ENCODE measurements around the gene NLRP9.

DNA sequence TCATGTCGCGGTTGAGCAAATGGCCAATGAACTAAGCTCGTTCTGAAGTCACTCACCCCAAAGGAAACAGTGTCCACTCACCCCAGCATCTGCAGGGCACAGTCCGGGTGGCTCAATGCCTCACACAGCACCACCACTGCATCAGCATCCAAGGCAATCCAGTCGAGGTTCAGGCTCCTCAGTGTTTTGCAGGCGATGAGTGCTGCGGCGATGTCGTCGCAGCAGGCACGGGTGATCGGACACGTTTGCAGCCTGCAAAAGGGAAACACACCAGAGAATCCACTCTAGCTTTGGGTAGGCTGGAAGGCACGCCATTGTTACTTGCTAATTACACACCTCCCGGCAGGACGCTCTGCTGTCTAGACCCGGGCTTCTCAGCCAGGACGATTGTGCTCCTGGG is 26.5 kb downstream of the NLRP9 start:
- TF ChIP-seq, protein P1, sequence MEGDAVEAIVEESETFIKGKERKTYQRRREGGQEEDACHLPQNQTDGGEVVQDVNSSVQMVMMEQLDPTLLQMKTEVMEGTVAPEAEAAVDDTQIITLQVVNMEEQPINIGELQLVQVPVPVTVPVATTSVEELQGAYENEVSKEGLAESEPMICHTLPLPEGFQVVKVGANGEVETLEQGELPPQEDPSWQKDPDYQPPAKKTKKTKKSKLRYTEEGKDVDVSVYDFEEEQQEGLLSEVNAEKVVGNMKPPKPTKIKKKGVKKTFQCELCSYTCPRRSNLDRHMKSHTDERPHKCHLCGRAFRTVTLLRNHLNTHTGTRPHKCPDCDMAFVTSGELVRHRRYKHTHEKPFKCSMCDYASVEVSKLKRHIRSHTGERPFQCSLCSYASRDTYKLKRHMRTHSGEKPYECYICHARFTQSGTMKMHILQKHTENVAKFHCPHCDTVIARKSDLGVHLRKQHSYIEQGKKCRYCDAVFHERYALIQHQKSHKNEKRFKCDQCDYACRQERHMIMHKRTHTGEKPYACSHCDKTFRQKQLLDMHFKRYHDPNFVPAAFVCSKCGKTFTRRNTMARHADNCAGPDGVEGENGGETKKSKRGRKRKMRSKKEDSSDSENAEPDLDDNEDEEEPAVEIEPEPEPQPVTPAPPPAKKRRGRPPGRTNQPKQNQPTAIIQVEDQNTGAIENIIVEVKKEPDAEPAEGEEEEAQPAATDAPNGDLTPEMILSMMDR (IDR thresholded peaks at IDR 0.05; ENCODE audit: poor library complexity), result no peak
- TF ChIP-seq EZH2 (IDR thresholded peaks at IDR 0.05; ENCODE audit: borderline replicate concordance), result no peak
